ENCODE results near the gene EFCAB10. TPM values are rescaled to one million over a fixed set of nuclear protein-coding genes. Genes with fewer than 3 reads are reported as not detected.

Gene EFCAB10
- polyA plus RNA-seq, 2 of the 4 experiments (the other 2 are of a cell fraction), result 2.9 to 4.2 TPM

DNA sequence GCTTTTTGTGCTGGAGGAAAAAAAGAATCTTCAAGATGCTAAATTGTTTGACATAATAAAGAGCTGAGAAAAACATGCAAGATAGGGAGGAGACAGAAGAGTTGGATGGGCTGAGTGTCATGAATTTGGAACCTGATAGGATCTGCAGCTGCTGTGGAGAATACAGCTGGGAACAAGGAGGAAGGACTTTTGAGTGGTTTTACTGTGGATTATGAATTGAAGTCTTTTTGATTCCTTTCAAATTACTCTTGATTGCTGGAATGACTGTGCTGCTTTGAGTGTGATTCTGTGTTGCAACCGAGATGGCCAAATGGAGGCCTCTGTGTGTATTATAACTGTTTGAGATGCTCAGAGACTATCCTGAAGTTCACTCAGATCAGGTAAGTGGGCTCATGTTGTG, 4.0 kb downstream of the EFCAB10 start (continued):
- TF ChIP-seq, protein P1, sequence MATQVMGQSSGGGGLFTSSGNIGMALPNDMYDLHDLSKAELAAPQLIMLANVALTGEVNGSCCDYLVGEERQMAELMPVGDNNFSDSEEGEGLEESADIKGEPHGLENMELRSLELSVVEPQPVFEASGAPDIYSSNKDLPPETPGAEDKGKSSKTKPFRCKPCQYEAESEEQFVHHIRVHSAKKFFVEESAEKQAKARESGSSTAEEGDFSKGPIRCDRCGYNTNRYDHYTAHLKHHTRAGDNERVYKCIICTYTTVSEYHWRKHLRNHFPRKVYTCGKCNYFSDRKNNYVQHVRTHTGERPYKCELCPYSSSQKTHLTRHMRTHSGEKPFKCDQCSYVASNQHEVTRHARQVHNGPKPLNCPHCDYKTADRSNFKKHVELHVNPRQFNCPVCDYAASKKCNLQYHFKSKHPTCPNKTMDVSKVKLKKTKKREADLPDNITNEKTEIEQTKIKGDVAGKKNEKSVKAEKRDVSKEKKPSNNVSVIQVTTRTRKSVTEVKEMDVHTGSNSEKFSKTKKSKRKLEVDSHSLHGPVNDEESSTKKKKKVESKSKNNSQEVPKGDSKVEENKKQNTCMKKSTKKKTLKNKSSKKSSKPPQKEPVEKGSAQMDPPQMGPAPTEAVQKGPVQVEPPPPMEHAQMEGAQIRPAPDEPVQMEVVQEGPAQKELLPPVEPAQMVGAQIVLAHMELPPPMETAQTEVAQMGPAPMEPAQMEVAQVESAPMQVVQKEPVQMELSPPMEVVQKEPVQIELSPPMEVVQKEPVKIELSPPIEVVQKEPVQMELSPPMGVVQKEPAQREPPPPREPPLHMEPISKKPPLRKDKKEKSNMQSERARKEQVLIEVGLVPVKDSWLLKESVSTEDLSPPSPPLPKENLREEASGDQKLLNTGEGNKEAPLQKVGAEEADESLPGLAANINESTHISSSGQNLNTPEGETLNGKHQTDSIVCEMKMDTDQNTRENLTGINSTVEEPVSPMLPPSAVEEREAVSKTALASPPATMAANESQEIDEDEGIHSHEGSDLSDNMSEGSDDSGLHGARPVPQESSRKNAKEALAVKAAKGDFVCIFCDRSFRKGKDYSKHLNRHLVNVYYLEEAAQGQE (IDR thresholded peaks at IDR 0.05), result no peak
- TF ChIP-seq, protein P2, sequence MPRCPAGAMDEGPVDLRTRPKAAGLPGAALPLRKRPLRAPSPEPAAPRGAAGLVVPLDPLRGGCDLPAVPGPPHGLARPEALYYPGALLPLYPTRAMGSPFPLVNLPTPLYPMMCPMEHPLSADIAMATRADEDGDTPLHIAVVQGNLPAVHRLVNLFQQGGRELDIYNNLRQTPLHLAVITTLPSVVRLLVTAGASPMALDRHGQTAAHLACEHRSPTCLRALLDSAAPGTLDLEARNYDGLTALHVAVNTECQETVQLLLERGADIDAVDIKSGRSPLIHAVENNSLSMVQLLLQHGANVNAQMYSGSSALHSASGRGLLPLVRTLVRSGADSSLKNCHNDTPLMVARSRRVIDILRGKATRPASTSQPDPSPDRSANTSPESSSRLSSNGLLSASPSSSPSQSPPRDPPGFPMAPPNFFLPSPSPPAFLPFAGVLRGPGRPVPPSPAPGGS (IDR thresholded peaks at IDR 0.05), result no peak
- TF ChIP-seq ESRRA (IDR thresholded peaks at IDR 0.05; ENCODE audit: borderline replicate concordance, low read length) (no peak), TFCP2L1 (CRISPR knock-in tag; IDR thresholded peaks at IDR 0.05) (no peak)

DNA sequence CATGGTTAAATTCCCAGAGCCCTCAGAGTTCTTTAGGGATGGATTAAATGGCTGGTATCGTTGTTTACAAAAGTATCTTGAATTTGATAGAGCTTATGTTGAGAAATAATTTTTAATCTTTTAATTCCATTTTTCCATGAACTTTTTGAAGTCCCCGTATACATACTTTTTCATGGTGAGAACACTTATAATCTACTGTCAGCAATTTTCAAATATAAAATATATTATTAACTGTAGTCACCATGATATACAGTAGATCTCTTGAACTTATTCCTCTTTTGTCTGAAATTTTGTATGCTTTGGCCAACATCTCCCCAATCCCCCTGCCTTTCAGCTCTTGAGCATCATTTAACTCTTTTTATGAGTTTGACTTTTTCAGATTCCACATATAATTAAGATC, 9.4 kb downstream of the EFCAB10 start:
- Histone ChIP-seq H3K4me1 (no peaks in the 10 kb centered on the region), H3K9me3 (0 out of 3 replicates have a peak, but pooled peaks cover 3% of the 10 kb centered on the region), H3K4me3 (no peak overlapping the region), H3K4me2 (no peak overlapping the region), H3K27ac (no peak overlapping the region)
- DNase-seq (ENCODE audit: low read depth in 1 of 2, low spot score in 1 of 2) (no peak), ATAC-seq (no peak), FAIRE-seq (no peak)
- CTCF ChIA-PET, result interaction anchor here (1.5 kb wide), 1 partner anchor 17 kb away, joined by 7 read pairs; no protein-coding TSS in a partner anchor
- WGBS (ENCODE audit: missing lambda C conversion rate), result 96% methylated on average over 2 of the region's 2 CpGs
- POLR2A ChIA-PET, result no interaction called here
- TF ChIP-seq MAFK (IDR thresholded peaks at IDR 0.05; ENCODE audit: partially characterized antibody), result peak; percentile 31
- TF ChIP-seq KDM1A (IDR thresholded peaks at IDR 0.05; ENCODE audit: low read depth), result no peak
- no peak for TF ChIP-seq HOXB13 (CRISPR knock-in tag; IDR thresholded peaks at IDR 0.05; ENCODE audit: low read depth)
- no peak for TF ChIP-seq KDM5A (IDR thresholded peaks at IDR 0.05)
- TF ChIP-seq TFCP2L1 (CRISPR knock-in tag; IDR thresholded peaks at IDR 0.05), result no peak
- TF ChIP-seq, protein P3, sequence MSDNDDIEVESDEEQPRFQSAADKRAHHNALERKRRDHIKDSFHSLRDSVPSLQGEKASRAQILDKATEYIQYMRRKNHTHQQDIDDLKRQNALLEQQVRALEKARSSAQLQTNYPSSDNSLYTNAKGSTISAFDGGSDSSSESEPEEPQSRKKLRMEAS (IDR thresholded peaks at IDR 0.05), result no peak

DNA sequence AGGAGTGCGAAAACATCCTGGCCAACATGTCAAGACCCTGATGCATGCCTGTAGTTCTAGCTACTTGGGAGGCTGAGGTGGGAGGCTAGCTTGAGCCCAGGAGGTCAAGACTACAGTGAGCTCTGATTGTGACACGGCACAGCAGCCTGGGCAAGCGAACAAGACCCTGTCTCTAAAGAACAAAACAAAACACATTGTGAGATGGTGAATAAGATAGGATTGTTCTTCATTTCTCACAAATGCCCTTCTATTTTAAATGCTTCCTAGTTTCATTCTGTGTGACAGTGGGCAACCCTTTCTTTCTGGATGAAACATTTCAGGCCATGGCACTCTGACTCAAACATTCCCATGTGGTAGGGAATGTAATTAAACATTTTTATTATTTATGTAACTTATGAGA, 13.5 kb downstream of the EFCAB10 start:
- DNase-seq (ENCODE audit: low read depth in 1 of 2, low spot score in 1 of 2) (no peak), ATAC-seq (no peak), FAIRE-seq (no peak)
- TF ChIP-seq MAFK (IDR thresholded peaks at IDR 0.05; ENCODE audit: partially characterized antibody), result no peak
- CTCF ChIA-PET, result interaction anchor here (1.3 to 1.6 kb wide), 2 partner anchors 22 to 24 kb away, joined by 4 to 5 read pairs; no protein-coding TSS in a partner anchor
- no peak overlapping the region for H3K27ac ChIP-seq
- H3K4me1 ChIP-seq, result no peaks in the 10 kb centered on the region
- POLR2A ChIA-PET, result no interaction called here
- no peaks in the 10 kb centered on the region for H3K9me3 ChIP-seq
- no peak overlapping the region for H3K4me3 ChIP-seq
- H3K4me2 ChIP-seq, result no peak overlapping the region
- WGBS (ENCODE audit: missing lambda C conversion rate), result 94% methylated on average over 3 of the region's 3 CpGs

DNA sequence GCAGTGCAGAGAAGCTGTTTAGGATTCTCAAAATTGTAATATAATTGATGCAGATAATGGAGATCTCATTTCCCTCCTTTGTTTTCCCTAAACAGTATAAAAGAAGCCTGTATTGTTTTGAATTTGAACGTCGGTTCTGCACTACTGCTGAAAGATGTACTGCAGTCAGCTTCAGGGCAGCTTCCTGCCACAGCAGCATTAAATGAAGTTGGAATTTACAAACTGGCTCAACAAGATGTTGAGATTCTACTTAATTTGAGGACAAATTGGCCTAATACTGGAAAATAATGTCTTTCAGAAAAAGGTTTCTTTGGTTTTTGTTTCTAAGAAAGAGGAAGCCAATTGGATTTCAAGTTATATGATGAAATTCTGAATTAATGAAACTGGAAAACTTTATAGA, 14.3 kb downstream of the EFCAB10 start:
- FAIRE-seq, result no peak
- no peak for TF ChIP-seq HOXA7 (CRISPR knock-in tag; IDR thresholded peaks at IDR 0.05)
- no peak for TF ChIP-seq CHD4 (IDR thresholded peaks at IDR 0.05; ENCODE audit: borderline replicate concordance)
- TF ChIP-seq RARB (CRISPR knock-in tag; IDR thresholded peaks at IDR 0.05), result no peak
- no peak for TF ChIP-seq GATA3 (IDR thresholded peaks at IDR 0.05; ENCODE audit: borderline replicate concordance)
- TF ChIP-seq, protein P1 (IDR thresholded peaks at IDR 0.05), result no peak
- no peak for TF ChIP-seq POLR2A (IDR thresholded peaks at IDR 0.05; ENCODE audit: low read length)
- TF ChIP-seq NR3C1 (IDR thresholded peaks at IDR 0.05), result no peak
- TF ChIP-seq, protein P3 (IDR thresholded peaks at IDR 0.05), result no peak
- TF ChIP-seq, protein P4, sequence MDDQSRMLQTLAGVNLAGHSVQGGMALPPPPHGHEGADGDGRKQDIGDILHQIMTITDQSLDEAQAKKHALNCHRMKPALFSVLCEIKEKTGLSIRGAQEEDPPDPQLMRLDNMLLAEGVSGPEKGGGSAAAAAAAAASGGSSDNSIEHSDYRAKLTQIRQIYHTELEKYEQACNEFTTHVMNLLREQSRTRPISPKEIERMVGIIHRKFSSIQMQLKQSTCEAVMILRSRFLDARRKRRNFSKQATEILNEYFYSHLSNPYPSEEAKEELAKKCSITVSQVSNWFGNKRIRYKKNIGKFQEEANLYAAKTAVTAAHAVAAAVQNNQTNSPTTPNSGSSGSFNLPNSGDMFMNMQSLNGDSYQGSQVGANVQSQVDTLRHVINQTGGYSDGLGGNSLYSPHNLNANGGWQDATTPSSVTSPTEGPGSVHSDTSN (IDR thresholded peaks at IDR 0.05), result no peak
- no peak for TF ChIP-seq POLR2AphosphoS2 (conservative IDR thresholded peaks at IDR 0.05; ENCODE audit: low read length)
- no peak for TF ChIP-seq SMC3 (IDR thresholded peaks at IDR 0.05)
- TF ChIP-seq TP53 (CRISPR knock-in tag; IDR thresholded peaks at IDR 0.05), result no peak
- TF ChIP-seq, protein P5, sequence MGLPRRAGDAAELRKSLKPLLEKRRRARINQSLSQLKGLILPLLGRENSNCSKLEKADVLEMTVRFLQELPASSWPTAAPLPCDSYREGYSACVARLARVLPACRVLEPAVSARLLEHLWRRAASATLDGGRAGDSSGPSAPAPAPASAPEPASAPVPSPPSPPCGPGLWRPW (IDR thresholded peaks at IDR 0.05), result no peak
- DNase-seq (ENCODE audit: low read depth in 1 of 2, low spot score in 1 of 2), result no peak
- Histone ChIP-seq H3K4me2 (no peak overlapping the region), H3K4me3 (no peak overlapping the region), H3K4me1 (no peaks in the 10 kb centered on the region), H3K9me3 (no peaks in the 10 kb centered on the region), H3K27ac (no peak overlapping the region)
- 97% methylated on average over 2 of the region's 2 CpGs for WGBS (ENCODE audit: missing lambda C conversion rate)
- ATAC-seq, result no peak
- ChIA-PET CTCF (interaction anchor here (0.5 kb wide), 1 partner anchor 11 kb away, joined by 4 read pairs; no protein-coding TSS in a partner anchor), POLR2A (no interaction called here)

Measured in A549 (cell line).